ENCODE results near the gene POLR3GL.

DNA sequence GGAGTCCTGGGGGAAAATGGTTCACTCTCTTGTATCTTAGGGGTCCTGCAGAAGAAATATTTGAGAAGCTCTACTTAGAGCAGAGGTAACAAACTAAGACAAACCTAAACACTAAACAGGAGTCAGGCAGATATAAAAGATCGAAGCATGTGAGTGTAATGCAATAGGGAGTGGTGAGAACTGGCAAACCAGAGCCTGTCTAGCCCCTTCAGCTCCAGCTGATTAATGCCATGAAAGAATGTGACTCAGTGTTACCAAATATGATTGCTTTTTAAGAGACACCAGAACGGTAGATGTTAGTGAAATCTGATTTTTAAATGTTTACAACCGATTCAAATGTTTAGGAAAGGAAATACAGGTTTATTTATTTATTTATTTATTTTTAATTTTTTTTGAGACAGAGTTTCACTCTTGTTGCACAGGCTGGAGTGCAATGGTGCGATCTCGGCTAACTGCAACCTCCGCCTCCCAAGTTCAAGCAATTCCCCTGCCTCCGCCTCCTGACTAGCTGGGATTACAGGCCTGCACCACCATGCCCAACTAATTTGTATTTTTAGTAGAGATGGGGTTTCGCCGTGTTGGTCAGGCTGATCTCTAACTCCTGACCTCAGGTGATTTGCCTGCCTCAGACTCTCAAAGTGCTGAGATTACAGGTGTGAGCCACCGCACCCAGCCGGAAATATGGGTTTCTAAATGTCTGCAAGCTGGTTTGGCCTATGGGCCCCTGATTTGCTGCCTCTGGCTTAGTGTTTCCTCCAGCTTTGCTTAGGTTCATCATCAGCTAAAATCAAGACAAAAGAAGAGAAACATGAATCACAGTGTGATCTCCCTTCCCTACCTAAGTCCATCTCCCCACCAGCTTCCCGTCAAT lies 19.7 kb downstream of the POLR3GL start:
- no peak for TF ChIP-seq CTCF (IDR thresholded peaks at IDR 0.05; ENCODE audit: low read depth, low read length)
- TF ChIP-seq MAX (IDR thresholded peaks at IDR 0.05; ENCODE audit: low read depth, low read length), result no peak
- TF ChIP-seq POLR2A (IDR thresholded peaks at IDR 0.05; ENCODE audit: extremely low read depth, insufficient read length), result no peak
- TF ChIP-seq MYC (IDR thresholded peaks at IDR 0.05; ENCODE audit: low read depth, low read length), result no peak
